ENCODE data around the gene COL4A6.

COL4A6 gene

DNA sequence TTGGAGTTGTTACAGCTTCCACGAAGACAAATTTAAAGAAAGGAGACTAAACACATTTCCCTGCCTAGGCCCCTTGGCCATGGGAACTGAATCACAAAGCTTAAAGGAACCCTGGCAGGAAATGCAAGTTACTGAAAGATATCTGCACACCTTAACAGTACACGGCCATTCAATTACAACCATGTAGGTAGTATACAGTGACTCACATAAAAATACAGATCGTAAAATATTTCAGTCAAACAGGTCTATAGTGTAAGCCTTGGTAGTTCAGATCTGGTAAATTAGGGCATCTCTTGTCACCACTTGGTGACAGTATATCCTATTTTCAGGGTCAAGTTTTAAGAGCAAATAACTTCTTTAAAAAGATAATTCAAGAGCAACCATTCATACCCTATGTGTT is 234.7 kb downstream of the COL4A6 start:
- TF ChIP-seq, protein P1, sequence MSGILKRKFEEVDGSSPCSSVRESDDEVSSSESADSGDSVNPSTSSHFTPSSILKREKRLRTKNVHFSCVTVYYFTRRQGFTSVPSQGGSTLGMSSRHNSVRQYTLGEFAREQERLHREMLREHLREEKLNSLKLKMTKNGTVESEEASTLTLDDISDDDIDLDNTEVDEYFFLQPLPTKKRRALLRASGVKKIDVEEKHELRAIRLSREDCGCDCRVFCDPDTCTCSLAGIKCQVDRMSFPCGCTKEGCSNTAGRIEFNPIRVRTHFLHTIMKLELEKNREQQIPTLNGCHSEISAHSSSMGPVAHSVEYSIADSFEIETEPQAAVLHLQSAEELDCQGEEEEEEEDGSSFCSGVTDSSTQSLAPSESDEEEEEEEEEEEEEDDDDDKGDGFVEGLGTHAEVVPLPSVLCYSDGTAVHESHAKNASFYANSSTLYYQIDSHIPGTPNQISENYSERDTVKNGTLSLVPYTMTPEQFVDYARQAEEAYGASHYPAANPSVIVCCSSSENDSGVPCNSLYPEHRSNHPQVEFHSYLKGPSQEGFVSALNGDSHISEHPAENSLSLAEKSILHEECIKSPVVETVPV (CRISPR knock-in tag; IDR thresholded peaks at IDR 0.05) = no peak
- TF ChIP-seq GLIS3 (CRISPR knock-in tag; IDR thresholded peaks at IDR 0.05) = no peak
- no peak for TF ChIP-seq RARB (CRISPR knock-in tag; IDR thresholded peaks at IDR 0.05)
- TF ChIP-seq ZFP3 (CRISPR knock-in tag; IDR thresholded peaks at IDR 0.05) = no peak
- no peak for TF ChIP-seq ISL1 (CRISPR knock-in tag; IDR thresholded peaks at IDR 0.05)
- TF ChIP-seq, protein P2, sequence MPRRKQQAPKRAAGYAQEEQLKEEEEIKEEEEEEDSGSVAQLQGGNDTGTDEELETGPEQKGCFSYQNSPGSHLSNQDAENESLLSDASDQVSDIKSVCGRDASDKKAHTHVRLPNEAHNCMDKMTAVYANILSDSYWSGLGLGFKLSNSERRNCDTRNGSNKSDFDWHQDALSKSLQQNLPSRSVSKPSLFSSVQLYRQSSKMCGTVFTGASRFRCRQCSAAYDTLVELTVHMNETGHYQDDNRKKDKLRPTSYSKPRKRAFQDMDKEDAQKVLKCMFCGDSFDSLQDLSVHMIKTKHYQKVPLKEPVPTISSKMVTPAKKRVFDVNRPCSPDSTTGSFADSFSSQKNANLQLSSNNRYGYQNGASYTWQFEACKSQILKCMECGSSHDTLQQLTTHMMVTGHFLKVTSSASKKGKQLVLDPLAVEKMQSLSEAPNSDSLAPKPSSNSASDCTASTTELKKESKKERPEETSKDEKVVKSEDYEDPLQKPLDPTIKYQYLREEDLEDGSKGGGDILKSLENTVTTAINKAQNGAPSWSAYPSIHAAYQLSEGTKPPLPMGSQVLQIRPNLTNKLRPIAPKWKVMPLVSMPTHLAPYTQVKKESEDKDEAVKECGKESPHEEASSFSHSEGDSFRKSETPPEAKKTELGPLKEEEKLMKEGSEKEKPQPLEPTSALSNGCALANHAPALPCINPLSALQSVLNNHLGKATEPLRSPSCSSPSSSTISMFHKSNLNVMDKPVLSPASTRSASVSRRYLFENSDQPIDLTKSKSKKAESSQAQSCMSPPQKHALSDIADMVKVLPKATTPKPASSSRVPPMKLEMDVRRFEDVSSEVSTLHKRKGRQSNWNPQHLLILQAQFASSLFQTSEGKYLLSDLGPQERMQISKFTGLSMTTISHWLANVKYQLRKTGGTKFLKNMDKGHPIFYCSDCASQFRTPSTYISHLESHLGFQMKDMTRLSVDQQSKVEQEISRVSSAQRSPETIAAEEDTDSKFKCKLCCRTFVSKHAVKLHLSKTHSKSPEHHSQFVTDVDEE (CRISPR knock-in tag; IDR thresholded peaks at IDR 0.05) = no peak
- ATAC-seq = no peak

DNA sequence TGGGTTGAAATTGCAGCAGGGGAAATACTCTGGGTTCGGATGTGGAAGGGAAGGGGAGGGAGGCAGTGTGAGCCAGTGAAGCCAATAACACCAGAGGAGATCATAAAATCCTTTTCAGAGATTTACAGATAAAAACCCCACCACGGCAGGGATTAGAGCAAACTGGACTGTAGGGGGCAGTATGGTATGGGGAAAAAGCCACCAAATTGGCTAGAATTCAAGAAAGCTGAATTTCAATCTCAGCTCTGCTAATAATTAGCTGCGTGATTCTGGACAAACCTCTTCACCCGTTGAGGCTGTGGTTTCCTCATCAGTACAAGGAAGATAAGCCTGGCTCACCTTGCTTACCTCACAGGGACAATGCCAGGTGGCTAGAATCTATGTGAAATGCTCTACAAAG is 238.5 kb downstream of the COL4A6 start:
- TF ChIP-seq ZFP3 (CRISPR knock-in tag; IDR thresholded peaks at IDR 0.05) (no peak), ISL1 (CRISPR knock-in tag; IDR thresholded peaks at IDR 0.05) (no peak), BACH2 (CRISPR knock-in tag; IDR thresholded peaks at IDR 0.05; ENCODE audit: borderline replicate concordance) (no peak), CSDC2 (CRISPR knock-in tag; IDR thresholded peaks at IDR 0.05) (no peak), GLIS3 (CRISPR knock-in tag; IDR thresholded peaks at IDR 0.05) (no peak), PPARA (CRISPR knock-in tag; IDR thresholded peaks at IDR 0.05; ENCODE audit: borderline replicate concordance) (no peak), RARB (CRISPR knock-in tag; IDR thresholded peaks at IDR 0.05) (no peak), SNAI2 (CRISPR knock-in tag; IDR thresholded peaks at IDR 0.05) (no peak), ZNF8 (CRISPR knock-in tag; IDR thresholded peaks at IDR 0.05) (no peak), ZC3H10 (CRISPR knock-in tag; IDR thresholded peaks at IDR 0.05) (no peak), TCF4 (CRISPR knock-in tag; IDR thresholded peaks at IDR 0.05; ENCODE audit: borderline replicate concordance) (no peak), ESRRG (CRISPR knock-in tag; IDR thresholded peaks at IDR 0.05) (no peak), ARNTL (CRISPR knock-in tag; IDR thresholded peaks at IDR 0.05; ENCODE audit: borderline replicate concordance, low read depth) (no peak), ZNF70 (CRISPR knock-in tag; IDR thresholded peaks at IDR 0.05) (no peak)
- TF ChIP-seq, protein P1 (CRISPR knock-in tag; IDR thresholded peaks at IDR 0.05) = no peak
- TF ChIP-seq, protein P3, sequence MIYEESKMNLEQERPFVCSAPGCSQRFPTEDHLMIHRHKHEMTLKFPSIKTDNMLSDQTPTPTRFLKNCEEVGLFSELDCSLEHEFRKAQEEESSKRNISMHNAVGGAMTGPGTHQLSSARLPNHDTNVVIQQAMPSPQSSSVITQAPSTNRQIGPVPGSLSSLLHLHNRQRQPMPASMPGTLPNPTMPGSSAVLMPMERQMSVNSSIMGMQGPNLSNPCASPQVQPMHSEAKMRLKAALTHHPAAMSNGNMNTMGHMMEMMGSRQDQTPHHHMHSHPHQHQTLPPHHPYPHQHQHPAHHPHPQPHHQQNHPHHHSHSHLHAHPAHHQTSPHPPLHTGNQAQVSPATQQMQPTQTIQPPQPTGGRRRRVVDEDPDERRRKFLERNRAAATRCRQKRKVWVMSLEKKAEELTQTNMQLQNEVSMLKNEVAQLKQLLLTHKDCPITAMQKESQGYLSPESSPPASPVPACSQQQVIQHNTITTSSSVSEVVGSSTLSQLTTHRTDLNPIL (CRISPR knock-in tag; IDR thresholded peaks at IDR 0.05; ENCODE audit: low read depth) = no peak
- TF ChIP-seq, protein P4, sequence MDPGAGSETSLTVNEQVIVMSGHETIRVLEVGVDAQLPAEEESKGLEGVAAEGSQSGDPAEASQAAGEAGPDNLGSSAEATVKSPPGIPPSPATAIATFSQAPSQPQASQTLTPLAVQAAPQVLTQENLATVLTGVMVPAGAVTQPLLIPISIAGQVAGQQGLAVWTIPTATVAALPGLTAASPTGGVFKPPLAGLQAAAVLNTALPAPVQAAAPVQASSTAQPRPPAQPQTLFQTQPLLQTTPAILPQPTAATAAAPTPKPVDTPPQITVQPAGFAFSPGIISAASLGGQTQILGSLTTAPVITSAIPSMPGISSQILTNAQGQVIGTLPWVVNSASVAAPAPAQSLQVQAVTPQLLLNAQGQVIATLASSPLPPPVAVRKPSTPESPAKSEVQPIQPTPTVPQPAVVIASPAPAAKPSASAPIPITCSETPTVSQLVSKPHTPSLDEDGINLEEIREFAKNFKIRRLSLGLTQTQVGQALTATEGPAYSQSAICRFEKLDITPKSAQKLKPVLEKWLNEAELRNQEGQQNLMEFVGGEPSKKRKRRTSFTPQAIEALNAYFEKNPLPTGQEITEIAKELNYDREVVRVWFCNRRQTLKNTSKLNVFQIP (CRISPR knock-in tag; IDR thresholded peaks at IDR 0.05; ENCODE audit: borderline replicate concordance, low read depth) = no peak
- TF ChIP-seq, protein P2 (CRISPR knock-in tag; IDR thresholded peaks at IDR 0.05) = no peak
- peak; percentile 57; the same call in 2 of the 3 replicates for ATAC-seq

DNA sequence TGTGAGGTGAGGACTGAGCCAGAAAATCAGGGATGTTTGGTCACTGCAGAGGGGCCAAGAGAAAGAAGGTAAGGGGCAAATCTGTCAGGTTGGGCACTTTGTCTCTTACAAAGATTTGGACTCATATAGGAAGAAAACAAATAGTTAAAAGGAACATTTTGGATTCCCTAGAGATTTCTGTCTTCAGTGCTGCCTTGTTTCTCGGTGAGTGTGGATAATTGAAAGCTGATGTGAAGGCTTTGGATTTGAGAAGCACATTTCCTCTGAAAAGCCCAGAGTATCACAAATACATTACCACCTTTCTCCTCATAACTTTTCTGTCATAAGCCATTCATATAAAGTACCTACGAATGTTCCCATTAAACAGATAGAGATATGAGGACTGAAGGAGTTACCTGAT is 239.2 kb downstream of the COL4A6 start:
- no peak for TF ChIP-seq ZFP30 (CRISPR knock-in tag; IDR thresholded peaks at IDR 0.05)
- ATAC-seq = no peak
